ENCODE measurements around the gene PITPNM1. TPM values are rescaled to one million over a fixed set of nuclear protein-coding genes. Genes with fewer than 3 reads are reported as not detected.
"Not testable (repeated sequence)": the region's sequence is repeated elsewhere in the genome, so short reads cannot be mapped to it uniquely, and the experiment has no call there.

Gene PITPNM1
- total RNA-seq, 4 donors from 2014 or later: 7.9 to 89.7 (median 15.2) TPM

- H3K36me3 ChIP-seq: no peaks in the 10 kb centered on the region
- H3K27ac ChIP-seq: no peak overlapping the region
- intact Hi-C loops (cut with DNase I; ENCODE audit: low total_unique reads): no loop called here
- no peak overlapping the region for H3K4me3 ChIP-seq
- no peak for TF ChIP-seq CTCF (IDR thresholded peaks at IDR 0.05)
- no peak for TF ChIP-seq POLR2A (IDR thresholded peaks at IDR 0.05)
- DNase-seq: no peak
- no peaks in the 10 kb centered on the region for H3K27me3 ChIP-seq
- H3K4me1 ChIP-seq: no peaks in the 10 kb centered on the region
- H3K9me3 ChIP-seq: no peaks in the 10 kb centered on the region
Observed at GRCh38 chr11:67520856-67521824, 16.0 kb upstream of the PITPNM1 start.

- no peak overlapping the region for H3K4me3 ChIP-seq
- H3K36me3 ChIP-seq: no peaks in the 10 kb centered on the region
- no peak for DNase-seq
- intact Hi-C loops (cut with DNase I; ENCODE audit: low total_unique reads): no loop called here
- H3K27me3 ChIP-seq: no peaks in the 10 kb centered on the region
- no peaks in the 10 kb centered on the region for H3K4me1 ChIP-seq
- TF ChIP-seq POLR2A (IDR thresholded peaks at IDR 0.05): no peak
- TF ChIP-seq CTCF (IDR thresholded peaks at IDR 0.05): no peak
- no peak overlapping the region for H3K27ac ChIP-seq
- H3K9me3 ChIP-seq: no peaks in the 10 kb centered on the region
Observed at GRCh38 chr11:67519726-67520125, 14.6 kb upstream of the PITPNM1 start.

GRCh38 chr11:67517784-67518552 is 12.8 kb upstream of the PITPNM1 start:
- TF ChIP-seq CTCF (IDR thresholded peaks at IDR 0.05): no peak
- no peak for TF ChIP-seq POLR2A (IDR thresholded peaks at IDR 0.05)
- intact Hi-C loops (cut with DNase I; ENCODE audit: low total_unique reads): no loop called here
- Histone ChIP-seq H3K4me1 (no peaks in the 10 kb centered on the region), H3K9me3 (no peaks in the 10 kb centered on the region), H3K27ac (no peak overlapping the region), H3K27me3 (no peaks in the 10 kb centered on the region), H3K4me3 (no peak overlapping the region), H3K36me3 (no peaks in the 10 kb centered on the region)
- DNase-seq: no peak

- H3K27me3 ChIP-seq: no peaks in the 10 kb centered on the region
- intact Hi-C loops (cut with DNase I; ENCODE audit: low total_unique reads): no loop called here
- no peak for DNase-seq
- H3K4me3 ChIP-seq: no peak overlapping the region
- no peak overlapping the region for H3K27ac ChIP-seq
- no peaks in the 10 kb centered on the region for H3K4me1 ChIP-seq
- TF ChIP-seq CTCF (IDR thresholded peaks at IDR 0.05) (no peak), POLR2A (IDR thresholded peaks at IDR 0.05) (no peak)
- H3K9me3 ChIP-seq: no peaks in the 10 kb centered on the region
- no peaks in the 10 kb centered on the region for H3K36me3 ChIP-seq
Observed at GRCh38 chr11:67516806-67517205, 11.6 kb upstream of the PITPNM1 start.

GRCh38 chr11:67514116-67514515 is 9.0 kb upstream of the PITPNM1 start:
- Histone ChIP-seq H3K27ac (no peak overlapping the region), H3K4me1 (no peaks in the 10 kb centered on the region), H3K36me3 (no peaks in the 10 kb centered on the region), H3K4me3 (no peak overlapping the region), H3K27me3 (no peaks in the 10 kb centered on the region), H3K9me3 (no peaks in the 10 kb centered on the region)
- intact Hi-C loops (cut with DNase I; ENCODE audit: low total_unique reads): no loop called here
- TF ChIP-seq CTCF (IDR thresholded peaks at IDR 0.05): no peak
- TF ChIP-seq POLR2A (IDR thresholded peaks at IDR 0.05): no peak
- DNase-seq: no peak

GRCh38 chr11:67511558-67511957 is 6.4 kb upstream of the PITPNM1 start:
- DNase-seq; intact Hi-C loops (cut with DNase I; ENCODE audit: low total_unique reads); H3K9me3 ChIP-seq; H3K27ac ChIP-seq; H3K4me3 ChIP-seq; H3K36me3 ChIP-seq; H3K4me1 ChIP-seq; H3K27me3 ChIP-seq: not testable (repeated sequence)
